IMR-90 (cell line): ENCODE results near the gene AKAP13. TPM values are rescaled to one million over a fixed set of nuclear protein-coding genes. Genes with fewer than 3 reads are reported as not detected.

ENCODE experiments used
- ATAC-seq: fragments of 200-7000 bp; cut with Tn5 transposase; 2 replicates; pipeline ENCODE4 v1.9.1; 2020; ENCODE audit warnings: low read depth, mild to moderate bottlenecking, moderate library complexity
- BruUV-seq: library from RNA; stranded (reverse); fragments of 400-500 nt; replicated peaks from 2 replicates; lab custom pipeline; 2021; lab: Mats Ljungman, UMichigan
- CTCF ChIA-PET: fragments of 300-600 bp; formaldehyde crosslinking; extraction: SDS; loops from one replicate; lab custom pipeline; 2021; ENCODE audit warnings: antibody characterized with exemption; lab: Yijun Ruan, JAX
- POLR2A ChIA-PET: fragments of 300-600 bp; sonication (Branson Sonifier 250); formaldehyde crosslinking; loops from one replicate; lab custom pipeline; 2022; ENCODE audit warnings: antibody characterized with exemption; ENCODE audit not compliant: unreplicated experiment; lab: Charles Lee
- DNase-seq: peaks from one replicate; pipeline ENCODE4 v3.0.0; 2013
- H2AFZ ChIP-seq: replicated peaks from 2 replicates; pipeline ENCODE3; 2013; ENCODE audit warnings: low read length, mild to moderate bottlenecking; ENCODE audit not compliant: poor library complexity
- H2AK5ac ChIP-seq: 2 replicates; pipeline ENCODE4 v1.6.1; 2013; ENCODE audit warnings: low read depth, low read length, inconsistent platforms
- H2AK9ac ChIP-seq: replicated peaks from 2 replicates; pipeline ENCODE3; 2013; ENCODE audit warnings: mild to moderate bottlenecking, low read depth, low read length, moderate library complexity; ENCODE audit not compliant: poor library complexity
- H2BK120ac ChIP-seq: 2 replicates; pipeline ENCODE4 v1.6.1; 2013; ENCODE audit warnings: low read depth, low read length, inconsistent platforms
- H2BK15ac ChIP-seq: 3 replicates; pipeline ENCODE4 v1.6.1; 2013; ENCODE audit warnings: low read depth, low read length, inconsistent platforms
- H2BK20ac ChIP-seq: 2 replicates; pipeline ENCODE4 v1.6.1; 2013; ENCODE audit warnings: low read depth, mild to moderate bottlenecking, inconsistent platforms, low read length, moderate library complexity
- H2BK5ac ChIP-seq: 2 replicates; pipeline ENCODE4 v1.6.1; 2013; ENCODE audit warnings: mild to moderate bottlenecking, low read depth, low read length, inconsistent platforms; ENCODE audit not compliant: poor library complexity, severe bottlenecking
- H3K14ac ChIP-seq: replicated peaks from 2 replicates; pipeline ENCODE4 v1.6.1; 2013; ENCODE audit warnings: low read depth, low read length, inconsistent platforms
- H3K18ac ChIP-seq: 2 replicates; pipeline ENCODE4 v1.6.1; 2013; ENCODE audit warnings: low read depth, low read length, control low read depth
- H3K23ac ChIP-seq: 2 replicates; pipeline ENCODE4 v1.6.1; 2013; ENCODE audit warnings: low read depth, low read length, inconsistent platforms
- H3K27ac ChIP-seq: 2 replicates; pipeline ENCODE4 v1.5.1; 2013; ENCODE audit warnings: mild to moderate bottlenecking, control low read depth, low read length; ENCODE audit not compliant: insufficient read depth
- H3K27me3 ChIP-seq: 2 replicates; pipeline ENCODE4 v1.6.1; 2013; ENCODE audit warnings: low read length; ENCODE audit not compliant: control insufficient read depth, insufficient read depth
- H3K36me3 ChIP-seq: 2 replicates; pipeline ENCODE4 v1.6.1; 2013; ENCODE audit warnings: low read length, mixed read lengths; ENCODE audit not compliant: control insufficient read depth, insufficient read depth
- H3K4ac ChIP-seq: 2 replicates; pipeline ENCODE4 v1.6.1; 2013; ENCODE audit warnings: low read depth, low read length, inconsistent platforms
- H3K4me1 ChIP-seq: 2 replicates; pipeline ENCODE4 v1.6.1; 2013; ENCODE audit warnings: low read length, mixed read lengths; ENCODE audit not compliant: control insufficient read depth, insufficient read depth
- H3K4me2 ChIP-seq: 2 replicates; pipeline ENCODE4 v1.6.1; 2013; ENCODE audit warnings: low read depth, mild to moderate bottlenecking, control low read depth, low read length, moderate library complexity
- H3K4me3 ChIP-seq: 2 replicates; pipeline ENCODE4 v1.5.1; 2013; ENCODE audit warnings: low read depth, mild to moderate bottlenecking, control low read depth, low read length, moderate library complexity; ENCODE audit not compliant: insufficient read depth
- H3K56ac ChIP-seq: 2 replicates; pipeline ENCODE4 v1.6.1; 2013; ENCODE audit warnings: low read length, inconsistent platforms; ENCODE audit not compliant: insufficient read depth; ENCODE audit errors: extremely low read depth
- H3K79me1 ChIP-seq, 2 experiments: 2 replicates each; pipeline ENCODE4 v1.6.1; 2013; ENCODE audit warnings: low read length in 2 of 2, inconsistent platforms in 1 of 2, low read depth in 1 of 2
- H3K9ac ChIP-seq: 2 replicates; pipeline ENCODE4 v1.6.1; 2013; ENCODE audit warnings: low read depth, low read length, control low read depth
- H3K9me1 ChIP-seq: 2 replicates; pipeline ENCODE4 v1.6.1; 2013; ENCODE audit warnings: low read length, inconsistent platforms; ENCODE audit not compliant: insufficient read depth
- H3K9me3 ChIP-seq: 2 replicates; pipeline ENCODE4 v1.6.1; 2013; ENCODE audit warnings: low read length; ENCODE audit not compliant: control insufficient read depth, insufficient read depth
- H4K20me1 ChIP-seq: 2 replicates; pipeline ENCODE4 v1.6.1; 2013; ENCODE audit warnings: low read length, inconsistent platforms; ENCODE audit not compliant: insufficient read depth
- H4K5ac ChIP-seq: 2 replicates; pipeline ENCODE4 v1.6.1; 2013; ENCODE audit warnings: mild to moderate bottlenecking, low read depth, low read length, control low read depth
- H4K8ac ChIP-seq, 2 experiments: 2 replicates each; pipeline ENCODE4 v1.6.1; 2013; ENCODE audit warnings: low read depth in 2 of 2, low read length in 2 of 2, control low read depth in 1 of 2, inconsistent platforms in 1 of 2
- H4K91ac ChIP-seq: 2 replicates; pipeline ENCODE4 v1.6.1; 2013; ENCODE audit warnings: low read depth, low read length, inconsistent platforms; ENCODE audit not compliant: insufficient read depth
- CEBPB ChIP-seq: IDR thresholded peaks from 2 replicates; pipeline ENCODE4 v1.6.1; 2012; ENCODE audit warnings: low read depth, low read length, improper control_type of control experiment
- FOS ChIP-seq: fragments of 150-350 bp; IDR thresholded peaks from 2 replicates; pipeline ENCODE4 v1.6.1; 2016; ENCODE audit warnings: low read depth, low read length
- MAZ ChIP-seq: IDR thresholded peaks from 2 replicates; pipeline ENCODE4 v1.6.1; 2012; ENCODE audit warnings: low read depth, mild to moderate bottlenecking, low read length, improper control_type of control experiment, moderate library complexity, borderline replicate concordance
- NFE2L2 ChIP-seq: fragments of 150-350 bp; IDR thresholded peaks from 2 replicates; pipeline ENCODE4 v1.6.1; 2016; ENCODE audit warnings: low read depth, mild to moderate bottlenecking, low read length
- POLR2A ChIP-seq: IDR thresholded peaks from 2 replicates; pipeline ENCODE4 v1.6.1; 2012; ENCODE audit warnings: mild to moderate bottlenecking, low read depth, low read length
- RAD21 ChIP-seq: IDR thresholded peaks from 2 replicates; pipeline ENCODE4 v1.6.1; 2012; ENCODE audit warnings: low read length, improper control_type of control experiment
- USF2 ChIP-seq: fragments of 150-350 bp; IDR thresholded peaks from 2 replicates; pipeline ENCODE4 v1.6.1; 2017; ENCODE audit warnings: mild to moderate bottlenecking, antibody characterized with exemption, low read length, low read depth
- WGBS, 2 experiments: methylation state at CpG; one replicate each; pipeline versions ENCODE4 v1.1.5 to v1.1.7; 2013; ENCODE audit warnings: missing lambda C conversion rate in 2 of 2; ENCODE audit not compliant: insufficient read length in 1 of 2; ENCODE audit errors: extremely low coverage in 2 of 2; 5-methylcytosine and 5-hydroxymethylcytosine counted together
- dilution Hi-C: fragments of 300-500 bp; cut with HindIII; formaldehyde crosslinking; loops from one replicate; pipeline ENCODE4 v1.14.3; 2018; ENCODE audit warnings: low sequenced_read_pairs; ENCODE audit not compliant: unreplicated experiment
- in situ Hi-C: fragments of 300-500 bp; cut with MboI; formaldehyde crosslinking; loops from 3 replicates; pipeline ENCODE4 v1.14.3; 2019; ENCODE audit warnings: low sequenced_read_pairs, inconsistent platforms, mixed read lengths
- intact Hi-C: fragments of 100-400 bp; cut with micrococcal nuclease; formaldehyde crosslinking; loops from 2 replicates; pipeline ENCODE4 v1.10.0; 2022
- polyA plus RNA-seq, 3 experiments: library from polyadenylated mRNA; depleted of rRNA; stranded (reverse); fragments of >200 nt; gene quantifications; 2 replicates each; pipeline ENCODE4 v1.2.3, GENCODE V29; 2012; ENCODE audit warnings: low replicate concordance in 1 of 3
- total RNA-seq: library from RNA; depleted of rRNA; stranded (reverse); fragments of >200 nt; gene quantifications from 2 replicates; pipeline ENCODE4 v1.2.3, GENCODE V29; 2012
- TF ChIP-seq, protein P1 (sequence below): fragments of 150-350 bp; IDR thresholded peaks from 2 replicates; pipeline ENCODE4 v1.6.1; 2016; ENCODE audit warnings: low read depth, mild to moderate bottlenecking, low read length, moderate library complexity, borderline replicate concordance

The AKAP13 gene
- total and polyA plus RNA-seq, 2 of the 4 experiments (the other 2 are of a cell fraction) = 10.4 to 46.4 TPM

DNA sequence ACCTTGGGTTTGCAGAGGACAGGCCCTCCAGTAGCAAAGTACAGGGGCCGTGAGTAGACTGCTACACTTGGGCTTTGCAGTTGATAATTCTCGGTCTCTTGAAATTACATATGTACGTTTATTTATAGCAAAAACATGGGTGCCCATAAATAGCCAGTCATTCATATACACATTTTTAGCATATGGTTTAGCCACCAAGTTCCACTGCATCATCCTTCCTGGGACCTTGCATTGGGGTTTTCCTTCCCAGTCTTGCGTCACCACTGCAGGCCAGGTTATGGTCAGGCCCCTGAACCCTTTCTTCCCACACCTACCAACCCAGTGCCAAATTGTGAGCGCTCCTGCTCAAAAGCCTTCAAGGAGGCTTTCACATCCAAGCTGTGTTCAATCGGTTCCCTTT, 401.7 kb downstream of the AKAP13 start:
- H3K9me3 ChIP-seq = no peaks in the 10 kb centered on the region
- intact Hi-C loops (no loop called here), in situ Hi-C loops (no loop called here), dilution Hi-C loops (no loop called here)
- H3K4me1 ChIP-seq = peaks cover 14% of the 10 kb centered on the region
- no peak overlapping the region for H3K9ac ChIP-seq
- no peak overlapping the region for H2BK15ac ChIP-seq
- H2AK5ac ChIP-seq = no peak overlapping the region
- H4K8ac ChIP-seq = no peak overlapping the region
- H3K4ac ChIP-seq = no peak overlapping the region
- H3K27me3 ChIP-seq = no peaks in the 10 kb centered on the region
- H2AK9ac ChIP-seq = no peak overlapping the region
- H4K20me1 ChIP-seq = peaks cover 30% of the 10 kb centered on the region
- H2BK5ac ChIP-seq = no peak overlapping the region
- H3K56ac ChIP-seq = no peak overlapping the region
- no peak overlapping the region for H4K5ac ChIP-seq
- no peak overlapping the region for H3K18ac ChIP-seq
- no peak overlapping the region for H3K4me3 ChIP-seq
- no peak overlapping the region for H2AFZ ChIP-seq
- BruUV-seq = no TSS peak
- no peak overlapping the region for H4K91ac ChIP-seq
- no peak overlapping the region for H3K4me2 ChIP-seq
- ChIA-PET POLR2A (no interaction called here), CTCF (no interaction called here)
- no peak overlapping the region for H2BK120ac ChIP-seq
- no peak overlapping the region for H3K27ac ChIP-seq
- WGBS, 2 experiments = 63% methylated on average over 3 of the region's 6 CpGs; no CpG with 5 or more reads in 1 of the 2 experiments
- H3K9me1 ChIP-seq = peaks cover 18% of the 10 kb centered on the region
- no peak overlapping the region for H3K23ac ChIP-seq
- 0 out of 2 replicates have a peak, but pooled peaks cover 1% of the 10 kb centered on the region for H3K36me3 ChIP-seq
- no peak for TF ChIP-seq NFE2L2
- TF ChIP-seq POLR2A = no peak
- TF ChIP-seq USF2 = no peak
- TF ChIP-seq MAZ = no peak
- TF ChIP-seq CEBPB = 0 out of 2 replicates have a peak, but pooled peaks have one; percentile 49
- TF ChIP-seq FOS = no peak
- TF ChIP-seq RAD21 = no peak
- TF ChIP-seq, protein P1, sequence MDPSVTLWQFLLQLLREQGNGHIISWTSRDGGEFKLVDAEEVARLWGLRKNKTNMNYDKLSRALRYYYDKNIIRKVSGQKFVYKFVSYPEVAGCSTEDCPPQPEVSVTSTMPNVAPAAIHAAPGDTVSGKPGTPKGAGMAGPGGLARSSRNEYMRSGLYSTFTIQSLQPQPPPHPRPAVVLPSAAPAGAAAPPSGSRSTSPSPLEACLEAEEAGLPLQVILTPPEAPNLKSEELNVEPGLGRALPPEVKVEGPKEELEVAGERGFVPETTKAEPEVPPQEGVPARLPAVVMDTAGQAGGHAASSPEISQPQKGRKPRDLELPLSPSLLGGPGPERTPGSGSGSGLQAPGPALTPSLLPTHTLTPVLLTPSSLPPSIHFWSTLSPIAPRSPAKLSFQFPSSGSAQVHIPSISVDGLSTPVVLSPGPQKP = no peak
- no peak for ATAC-seq
- H2BK20ac ChIP-seq = no peak overlapping the region
- peak; percentile 6 for DNase-seq
- H3K79me1 ChIP-seq = peaks cover 19 to 69% of the 10 kb centered on the region in 2 experiments
- H3K14ac ChIP-seq = no peak overlapping the region
